ENCODE results near the gene HDAC4.

Gene HDAC4

DNA sequence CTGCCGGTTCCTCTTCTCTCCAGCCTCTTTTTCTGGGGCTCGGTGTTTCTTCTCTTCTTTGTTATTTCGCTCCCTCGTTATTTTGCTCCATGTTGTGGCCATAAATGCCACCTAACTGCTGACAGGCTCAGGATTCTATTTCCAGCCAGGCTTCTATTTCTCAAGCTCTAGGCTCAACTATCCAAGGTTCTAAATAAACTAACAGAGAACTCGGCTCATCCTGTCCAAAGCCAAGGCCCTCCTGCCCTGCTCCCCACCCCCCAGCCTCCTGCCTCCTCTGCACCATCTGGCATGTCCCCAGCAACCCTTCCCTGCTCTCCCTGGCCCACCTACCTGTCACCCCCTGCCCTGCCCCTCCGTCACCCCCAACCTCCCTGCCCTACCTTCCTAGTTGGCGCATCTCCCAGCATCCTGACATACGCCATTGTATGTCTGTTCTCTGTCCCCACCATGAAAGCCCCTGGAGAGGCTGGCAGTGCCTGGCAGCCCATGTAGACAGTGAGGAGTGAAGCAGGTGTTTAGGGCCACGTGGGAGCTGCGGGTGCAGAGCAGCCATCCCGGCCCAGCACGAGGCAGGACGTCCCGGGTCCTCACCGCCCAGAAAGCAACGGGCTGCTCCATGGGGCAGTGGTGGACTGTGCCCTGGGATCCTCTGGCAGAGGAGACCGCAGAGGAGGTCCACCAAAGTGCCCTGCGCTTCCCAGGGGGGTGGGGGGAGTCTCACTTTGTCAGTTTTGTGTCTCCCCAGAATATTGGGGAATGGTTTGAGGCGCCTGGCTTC, 366.1 kb downstream of the HDAC4 start:
- ChIA-PET CTCF (interaction anchor here (0.7 to 1.0 kb wide), 3 partner anchors 66 to 780 kb away, joined by 3 read pairs; no protein-coding TSS in a partner anchor), POLR2A (no interaction called here)
- TF ChIP-seq KLF8 (tag by site-specific recombination; IDR thresholded peaks at IDR 0.05) (no peak), ZNF701 (tag by site-specific recombination; IDR thresholded peaks at IDR 0.05) (no peak), REPIN1 (tag by site-specific recombination; IDR thresholded peaks at IDR 0.05; ENCODE audit: low read depth) (no peak), ZSCAN30 (tag by site-specific recombination; IDR thresholded peaks at IDR 0.05) (no peak), ZNF426 (tag by site-specific recombination; IDR thresholded peaks at IDR 0.05) (no peak), ZNF404 (tag by site-specific recombination; IDR thresholded peaks at IDR 0.05) (no peak), ZNF391 (tag by site-specific recombination; IDR thresholded peaks at IDR 0.05; ENCODE audit: borderline replicate concordance, low read depth) (no peak)
- TF ChIP-seq, protein P1, sequence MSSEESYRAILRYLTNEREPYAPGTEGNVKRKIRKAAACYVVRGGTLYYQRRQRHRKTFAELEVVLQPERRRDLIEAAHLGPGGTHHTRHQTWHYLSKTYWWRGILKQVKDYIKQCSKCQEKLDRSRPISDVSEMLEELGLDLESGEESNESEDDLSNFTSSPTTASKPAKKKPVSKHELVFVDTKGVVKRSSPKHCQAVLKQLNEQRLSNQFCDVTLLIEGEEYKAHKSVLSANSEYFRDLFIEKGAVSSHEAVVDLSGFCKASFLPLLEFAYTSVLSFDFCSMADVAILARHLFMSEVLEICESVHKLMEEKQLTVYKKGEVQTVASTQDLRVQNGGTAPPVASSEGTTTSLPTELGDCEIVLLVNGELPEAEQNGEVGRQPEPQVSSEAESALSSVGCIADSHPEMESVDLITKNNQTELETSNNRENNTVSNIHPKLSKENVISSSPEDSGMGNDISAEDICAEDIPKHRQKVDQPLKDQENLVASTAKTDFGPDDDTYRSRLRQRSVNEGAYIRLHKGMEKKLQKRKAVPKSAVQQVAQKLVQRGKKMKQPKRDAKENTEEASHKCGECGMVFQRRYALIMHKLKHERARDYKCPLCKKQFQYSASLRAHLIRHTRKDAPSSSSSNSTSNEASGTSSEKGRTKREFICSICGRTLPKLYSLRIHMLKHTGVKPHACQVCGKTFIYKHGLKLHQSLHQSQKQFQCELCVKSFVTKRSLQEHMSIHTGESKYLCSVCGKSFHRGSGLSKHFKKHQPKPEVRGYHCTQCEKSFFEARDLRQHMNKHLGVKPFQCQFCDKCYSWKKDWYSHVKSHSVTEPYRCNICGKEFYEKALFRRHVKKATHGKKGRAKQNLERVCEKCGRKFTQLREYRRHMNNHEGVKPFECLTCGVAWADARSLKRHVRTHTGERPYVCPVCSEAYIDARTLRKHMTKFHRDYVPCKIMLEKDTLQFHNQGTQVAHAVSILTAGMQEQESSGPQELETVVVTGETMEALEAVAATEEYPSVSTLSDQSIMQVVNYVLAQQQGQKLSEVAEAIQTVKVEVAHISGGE (tag by site-specific recombination; conservative IDR thresholded peaks at IDR 0.05; ENCODE audit: low read depth) = no peak
- TF ChIP-seq, protein P2, sequence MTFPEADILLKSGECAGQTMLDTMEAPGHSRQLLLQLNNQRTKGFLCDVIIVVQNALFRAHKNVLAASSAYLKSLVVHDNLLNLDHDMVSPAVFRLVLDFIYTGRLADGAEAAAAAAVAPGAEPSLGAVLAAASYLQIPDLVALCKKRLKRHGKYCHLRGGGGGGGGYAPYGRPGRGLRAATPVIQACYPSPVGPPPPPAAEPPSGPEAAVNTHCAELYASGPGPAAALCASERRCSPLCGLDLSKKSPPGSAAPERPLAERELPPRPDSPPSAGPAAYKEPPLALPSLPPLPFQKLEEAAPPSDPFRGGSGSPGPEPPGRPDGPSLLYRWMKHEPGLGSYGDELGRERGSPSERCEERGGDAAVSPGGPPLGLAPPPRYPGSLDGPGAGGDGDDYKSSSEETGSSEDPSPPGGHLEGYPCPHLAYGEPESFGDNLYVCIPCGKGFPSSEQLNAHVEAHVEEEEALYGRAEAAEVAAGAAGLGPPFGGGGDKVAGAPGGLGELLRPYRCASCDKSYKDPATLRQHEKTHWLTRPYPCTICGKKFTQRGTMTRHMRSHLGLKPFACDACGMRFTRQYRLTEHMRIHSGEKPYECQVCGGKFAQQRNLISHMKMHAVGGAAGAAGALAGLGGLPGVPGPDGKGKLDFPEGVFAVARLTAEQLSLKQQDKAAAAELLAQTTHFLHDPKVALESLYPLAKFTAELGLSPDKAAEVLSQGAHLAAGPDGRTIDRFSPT (tag by site-specific recombination; IDR thresholded peaks at IDR 0.05) = no peak
- Histone ChIP-seq H3K9me3 (ENCODE audit: control insufficient read depth, insufficient read depth, low read depth, low read length) (no peaks in the 10 kb centered on the region), H3K4me3 (ENCODE audit: low read depth, low read length) (no peak overlapping the region), H3K4me1 (ENCODE audit: control insufficient read depth, insufficient read depth, low read length) (no peaks in the 10 kb centered on the region), H3K27ac (ENCODE audit: extremely low read depth, low read depth, low read length) (no peak overlapping the region), H3K36me3 (ENCODE audit: control insufficient read depth in 2 of 2, insufficient read depth in 1 of 2, low read length in 2 of 2) (no peaks in the 10 kb centered on the region)

DNA sequence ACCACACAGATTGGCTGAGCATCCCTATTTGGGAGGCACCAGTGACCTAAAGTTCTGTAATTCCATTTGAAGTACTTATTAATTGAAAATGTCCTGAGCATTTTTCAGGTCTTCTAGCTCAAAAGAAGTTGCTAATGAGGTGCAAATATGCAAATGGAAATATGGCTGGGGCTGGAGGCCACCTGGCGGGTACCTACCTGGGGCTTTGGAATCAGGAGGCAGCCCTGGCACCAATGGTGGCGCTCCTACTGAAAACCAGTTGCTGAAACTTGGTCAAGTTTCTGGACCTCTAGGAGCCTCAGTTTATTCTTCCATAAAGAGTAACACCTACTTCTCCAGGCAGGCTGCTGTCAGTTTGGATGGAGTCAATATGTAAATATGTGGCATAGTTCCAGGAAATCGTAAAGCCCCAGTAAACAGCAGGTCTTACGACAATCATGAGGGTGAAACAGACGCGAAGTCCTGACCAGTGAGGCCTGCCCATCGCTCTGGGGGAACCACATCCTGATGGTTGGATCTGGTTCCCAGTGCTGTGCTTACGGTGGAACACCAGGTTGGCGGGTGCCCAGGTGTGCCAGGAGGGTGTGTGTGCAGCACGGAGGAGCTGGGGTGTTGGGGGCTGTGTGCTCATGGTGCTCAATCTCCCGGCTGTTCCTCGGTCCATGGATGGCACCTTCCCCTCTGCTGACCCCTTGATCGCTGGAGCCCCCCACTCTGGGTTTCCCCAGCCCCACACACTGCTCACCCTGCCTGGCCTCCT, 366.8 kb downstream of the HDAC4 start:
- Histone ChIP-seq H3K36me3 (ENCODE audit: control insufficient read depth in 2 of 2, insufficient read depth in 1 of 2, low read length in 2 of 2) (no peaks in the 10 kb centered on the region), H3K9me3 (ENCODE audit: control insufficient read depth, insufficient read depth, low read depth, low read length) (no peaks in the 10 kb centered on the region), H3K4me3 (ENCODE audit: low read depth, low read length) (no peak overlapping the region), H3K27ac (ENCODE audit: extremely low read depth, low read depth, low read length) (no peak overlapping the region), H3K4me1 (ENCODE audit: control insufficient read depth, insufficient read depth, low read length) (no peaks in the 10 kb centered on the region)
- TF ChIP-seq ZFP41 (tag by site-specific recombination; IDR thresholded peaks at IDR 0.05; ENCODE audit: borderline replicate concordance) = no peak
- no peak for TF ChIP-seq ZNF433 (tag by site-specific recombination; IDR thresholded peaks at IDR 0.05; ENCODE audit: low read depth)
- no peak for TF ChIP-seq ZNF654 (tag by site-specific recombination; IDR thresholded peaks at IDR 0.05; ENCODE audit: low read depth)
- TF ChIP-seq ZNF561 (tag by site-specific recombination; IDR thresholded peaks at IDR 0.05; ENCODE audit: borderline replicate concordance) = no peak
- TF ChIP-seq ZNF747 (tag by site-specific recombination; IDR thresholded peaks at IDR 0.05) = no peak
- TF ChIP-seq, protein P3, sequence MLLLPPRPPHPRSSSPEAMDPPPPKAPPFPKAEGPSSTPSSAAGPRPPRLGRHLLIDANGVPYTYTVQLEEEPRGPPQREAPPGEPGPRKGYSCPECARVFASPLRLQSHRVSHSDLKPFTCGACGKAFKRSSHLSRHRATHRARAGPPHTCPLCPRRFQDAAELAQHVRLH (tag by site-specific recombination; IDR thresholded peaks at IDR 0.05) = no peak
- no peak for TF ChIP-seq FEZF1 (tag by site-specific recombination; IDR thresholded peaks at IDR 0.05)
- TF ChIP-seq ZNF121 (tag by site-specific recombination; IDR thresholded peaks at IDR 0.05) = no peak
- TF ChIP-seq ZNF624 (tag by site-specific recombination; IDR thresholded peaks at IDR 0.05) = no peak
- POLR2A ChIA-PET = no interaction called here
- CTCF ChIA-PET = interaction anchor here (0.7 to 1.0 kb wide), 4 partner anchors 73 to 781 kb away, joined by 3 to 7 read pairs (median 4); no protein-coding TSS in a partner anchor
